GM18498 (cell line): ENCODE data around the gene RNF41.
"Not testable (repeated sequence)": the region's sequence is repeated elsewhere in the genome, so short reads cannot be mapped to it uniquely, and the experiment has no call there.

Experiments used
- ATAC-seq: cut with Tn5 transposase; IDR thresholded peaks from one replicate; pipeline ENCODE4 v1.9.1; 2021; ENCODE audit warnings: mild to moderate bottlenecking, moderate library complexity; ENCODE audit not compliant: unreplicated experiment

RNF41 gene

GRCh38 chr12:56213878-56214277, 7.8 kb downstream of the RNF41 start:
- no peak for ATAC-seq

GRCh38 chr12:56212361-56212760, 9.4 kb downstream of the RNF41 start:
- ATAC-seq, result no peak

GRCh38 chr12:56208006-56208405, 13.7 kb downstream of the RNF41 start:
- no peak for ATAC-seq

DNA sequence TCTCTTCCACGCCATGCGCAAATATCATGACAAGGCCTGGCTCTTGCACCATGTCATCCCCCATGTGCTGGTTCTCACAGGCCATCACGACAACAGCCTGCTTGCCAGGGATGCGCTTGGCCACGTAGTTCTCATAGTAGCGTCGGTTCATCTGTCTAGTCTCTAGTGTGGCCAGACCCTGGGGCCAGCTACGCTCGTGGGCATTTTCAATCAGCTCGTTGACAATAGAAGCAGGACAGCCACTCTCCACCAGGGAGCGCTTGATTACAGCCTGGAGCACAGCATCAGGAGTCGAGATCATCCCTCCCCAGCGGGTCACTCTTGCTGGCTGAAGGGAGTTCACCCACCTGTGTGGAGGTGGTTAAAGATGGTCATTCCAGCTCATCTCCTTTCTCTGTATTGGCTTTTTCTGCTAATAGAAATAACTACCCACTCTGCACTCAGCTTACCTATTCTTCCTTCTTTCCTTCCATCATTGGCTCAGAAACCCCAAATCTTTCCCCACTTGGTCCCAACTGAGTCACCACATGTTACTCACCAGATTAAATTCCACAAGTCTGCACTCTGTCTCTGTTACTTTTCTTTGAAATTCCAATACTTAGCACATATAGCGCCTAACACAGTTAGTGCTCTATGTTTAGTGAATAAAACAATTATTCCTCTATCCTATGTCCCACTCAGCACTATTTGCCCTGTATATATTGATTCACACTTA, 15.1 kb downstream of the RNF41 start:
- no peak for ATAC-seq

DNA sequence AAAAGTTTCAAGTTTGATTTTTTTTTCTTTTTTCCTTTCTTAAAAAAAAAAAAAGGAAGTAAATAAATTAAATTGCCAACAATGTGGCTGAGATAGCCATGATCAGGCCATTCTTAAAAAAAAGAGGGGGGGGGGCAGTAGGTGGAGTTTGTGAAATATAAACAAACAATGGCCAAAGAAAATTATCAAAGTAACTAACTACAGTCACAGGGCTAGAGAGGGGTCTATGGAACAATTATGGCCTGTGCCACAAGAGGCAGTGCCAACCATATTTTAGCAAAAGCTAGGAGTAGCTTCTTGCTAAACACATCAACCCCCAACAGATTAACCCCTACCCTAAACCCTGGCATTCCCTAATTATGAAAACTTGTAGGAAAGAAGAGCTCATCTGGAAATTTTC, 16.3 kb downstream of the RNF41 start:
- no peak for ATAC-seq

GRCh38 chr12:56204275-56204674, 17.4 kb downstream of the RNF41 start:
- no peak for ATAC-seq

DNA sequence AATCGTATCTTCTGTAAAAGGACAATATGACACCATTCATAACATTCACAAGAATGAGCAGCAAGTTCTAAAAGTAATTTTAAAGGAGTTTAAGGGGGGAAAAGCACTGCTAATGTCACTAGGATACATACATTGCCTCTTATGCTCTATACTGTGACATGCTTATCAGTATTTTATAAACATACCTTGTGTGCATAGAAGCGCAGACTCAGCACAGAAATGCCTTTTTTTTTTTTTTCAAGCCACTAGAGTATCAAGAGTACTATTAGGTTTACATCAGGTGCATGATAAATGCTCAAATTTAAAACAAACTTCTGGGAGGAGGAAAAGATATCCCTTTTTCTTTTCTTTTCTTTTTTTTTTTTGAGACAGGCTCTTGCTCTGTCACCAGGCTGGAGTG, 18.9 kb downstream of the RNF41 start:
- no peak for ATAC-seq

DNA sequence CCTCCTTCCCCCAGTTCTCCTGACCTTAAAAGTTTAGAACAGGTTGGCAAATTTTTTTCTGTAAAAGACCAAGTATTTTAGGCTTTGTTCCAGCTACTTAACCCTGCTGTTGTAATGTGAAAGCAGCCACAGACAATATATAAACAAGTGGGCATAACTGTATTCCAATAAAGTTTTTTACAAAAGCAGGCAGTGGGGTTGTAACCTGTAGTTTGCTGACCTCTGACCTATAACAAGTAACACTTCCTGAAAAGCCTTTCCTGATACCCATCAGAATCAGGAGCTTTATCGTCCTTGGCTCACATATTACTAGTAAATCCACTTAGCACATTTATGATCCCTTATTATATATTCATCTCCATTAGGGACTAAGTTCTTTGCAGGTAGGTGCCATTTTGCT, 19.4 kb downstream of the RNF41 start:
- no peak for ATAC-seq

GRCh38 chr12:56198836-56199235, 22.9 kb downstream of the RNF41 start:
- no peak for ATAC-seq

DNA sequence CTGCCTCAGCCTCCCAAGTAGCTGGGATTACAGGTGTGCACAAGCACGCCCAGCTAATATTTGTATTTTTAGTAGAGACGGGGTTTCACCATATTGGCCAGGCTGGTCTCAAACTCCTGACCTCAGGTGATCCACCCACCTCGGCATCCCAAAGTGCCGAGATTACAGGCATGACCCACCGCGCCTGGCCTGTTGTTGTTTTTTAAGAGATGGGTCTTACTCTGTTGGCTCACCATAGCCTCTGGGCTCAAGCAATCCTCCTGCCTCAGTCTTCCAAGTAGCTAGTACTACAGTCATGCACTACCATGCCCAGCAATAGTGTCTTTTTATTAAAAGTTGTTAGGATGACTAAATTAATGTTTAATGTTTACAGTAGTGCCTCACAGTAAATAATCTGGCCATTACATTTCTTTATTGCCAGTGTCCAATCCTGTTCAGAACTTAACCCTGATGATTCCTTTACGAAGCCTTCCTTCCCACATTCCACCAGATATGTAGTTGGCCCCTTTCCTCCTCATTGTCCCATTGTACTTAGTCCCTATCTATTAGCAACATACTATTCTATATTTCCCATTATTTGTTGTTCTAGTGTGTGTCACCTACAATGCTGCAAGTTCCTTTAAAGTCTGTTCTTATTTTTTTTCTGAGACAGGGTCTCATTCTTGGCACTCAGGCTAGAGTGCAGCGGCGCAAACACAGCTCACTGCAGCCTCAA, 23.6 kb downstream of the RNF41 start:
- ATAC-seq, result no peak

- not testable (repeated sequence) for ATAC-seq
Observed at GRCh38 chr12:56196818-56197550, 24.7 kb downstream of the RNF41 start.

DNA sequence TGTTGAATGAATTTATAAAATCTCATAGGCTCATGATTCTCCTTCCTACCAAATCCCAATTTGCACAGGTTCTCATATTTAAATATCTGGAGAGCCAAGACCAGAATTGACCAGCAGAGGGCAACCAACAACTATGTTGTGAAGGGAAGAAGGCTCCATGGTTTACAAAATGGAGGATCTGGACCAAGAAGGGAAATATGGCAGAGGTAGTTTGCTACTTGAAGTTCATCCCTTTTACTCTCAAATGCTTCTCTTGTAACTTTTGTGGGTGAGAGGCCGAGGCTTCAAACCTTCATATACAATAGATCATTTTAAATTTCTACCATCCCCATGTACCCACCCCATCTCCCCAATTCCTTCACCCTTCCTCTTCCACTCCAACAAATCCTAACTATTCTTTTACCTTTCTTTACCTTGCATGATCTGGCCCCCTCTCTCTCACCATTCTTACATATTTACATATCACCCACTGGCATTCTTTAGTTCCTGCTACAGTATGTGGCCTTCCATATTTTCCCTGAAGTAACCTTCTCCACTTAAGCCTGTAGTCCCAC, 28.6 kb downstream of the RNF41 start:
- ATAC-seq, result no peak

DNA sequence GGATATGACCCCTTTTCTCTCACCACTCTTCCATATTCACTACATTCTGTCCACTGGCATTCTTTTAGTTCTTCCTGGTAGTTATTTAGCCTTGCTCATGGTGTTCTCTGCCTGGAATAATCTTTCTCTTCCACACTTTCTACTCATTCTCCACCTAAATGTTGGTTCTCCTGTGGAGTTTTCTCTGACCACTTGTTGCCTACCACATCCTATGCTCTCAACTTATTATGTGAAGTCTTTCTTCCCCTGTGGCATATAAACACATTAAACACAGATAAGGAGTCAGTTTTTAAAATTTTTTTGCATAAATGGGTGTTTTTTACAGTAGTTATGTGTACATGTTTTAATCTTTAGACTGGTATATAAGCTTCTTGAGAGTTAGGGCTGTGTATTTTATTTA, 29.1 kb downstream of the RNF41 start:
- ATAC-seq, result no peak

DNA sequence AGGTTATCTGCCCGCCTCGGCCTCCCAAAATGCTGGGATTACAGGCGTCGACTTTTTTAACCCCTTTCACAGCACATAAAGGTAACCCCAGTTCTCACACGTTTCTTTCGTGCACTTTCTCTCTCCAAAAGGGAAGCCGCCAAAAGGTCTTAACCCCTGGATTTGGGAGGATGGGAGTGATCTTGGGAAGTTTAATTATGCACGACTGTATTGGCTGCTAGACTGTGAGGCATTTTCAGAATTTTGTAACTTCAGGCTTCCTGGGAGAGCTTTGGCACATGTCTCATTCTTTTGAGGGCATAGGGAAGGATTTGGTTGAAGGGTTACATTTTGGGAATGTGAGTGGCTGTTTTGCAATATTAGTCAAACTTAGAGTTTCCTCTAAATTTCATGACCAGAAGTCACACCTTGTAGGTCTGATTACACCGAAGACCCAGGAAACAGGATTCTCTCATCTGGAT, 31.0 kb downstream of the RNF41 start:
- no peak for ATAC-seq

DNA sequence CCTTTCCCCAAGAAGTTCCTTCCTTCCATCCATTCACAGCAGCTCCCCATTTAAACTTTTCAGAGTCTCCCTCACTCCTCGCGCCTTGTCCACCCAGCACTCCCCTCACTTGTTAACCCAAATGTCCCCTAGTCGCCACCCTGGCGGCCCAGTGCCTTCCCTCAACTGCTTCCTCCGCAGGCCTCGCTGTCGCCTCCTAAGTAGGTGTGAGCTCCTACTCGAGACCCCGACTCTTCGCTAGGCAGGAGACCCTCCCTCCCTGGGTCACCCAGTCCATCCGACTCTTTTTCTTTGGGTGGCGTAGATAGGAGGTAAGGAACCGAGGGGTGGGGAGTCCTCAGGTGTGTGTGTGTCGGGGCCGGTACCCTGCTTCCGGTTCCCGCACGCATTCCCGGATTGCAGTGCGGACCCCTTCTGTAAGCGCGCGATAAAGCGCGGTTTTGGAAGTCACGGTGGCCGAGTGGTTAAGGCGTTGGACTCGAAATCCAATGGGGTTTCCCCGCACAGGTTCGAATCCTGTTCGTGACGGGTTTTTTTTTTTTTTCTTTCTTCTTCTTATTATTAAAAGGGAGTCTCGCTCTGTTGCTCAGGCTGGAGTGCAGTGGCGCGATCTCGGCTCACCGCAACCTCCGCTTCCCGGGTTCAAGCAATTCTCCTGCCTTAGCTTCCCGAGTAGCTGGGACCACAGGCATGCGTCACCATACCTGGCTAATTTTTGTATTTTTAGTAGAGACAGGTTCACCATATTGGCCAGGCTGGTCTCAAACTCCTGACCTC, 31.6 kb downstream of the RNF41 start:
- ATAC-seq, result peak; percentile 31

GRCh38 chr12:56189099-56189917, 32.4 kb downstream of the RNF41 start, which contains the start of gene SMARCC2:
Gene SMARCC2, minus strand, starts transcription at chr12:56189483. Its CDS starts 22 bp downstream, at chr12:56189461.
- peak; percentile 77 for ATAC-seq

- no peak for ATAC-seq
Observed at GRCh38 chr12:56188778-56189098, 33.0 kb downstream of the RNF41 start.

- no peak for ATAC-seq
Observed at GRCh38 chr12:56188131-56188777, 33.5 kb downstream of the RNF41 start.

DNA sequence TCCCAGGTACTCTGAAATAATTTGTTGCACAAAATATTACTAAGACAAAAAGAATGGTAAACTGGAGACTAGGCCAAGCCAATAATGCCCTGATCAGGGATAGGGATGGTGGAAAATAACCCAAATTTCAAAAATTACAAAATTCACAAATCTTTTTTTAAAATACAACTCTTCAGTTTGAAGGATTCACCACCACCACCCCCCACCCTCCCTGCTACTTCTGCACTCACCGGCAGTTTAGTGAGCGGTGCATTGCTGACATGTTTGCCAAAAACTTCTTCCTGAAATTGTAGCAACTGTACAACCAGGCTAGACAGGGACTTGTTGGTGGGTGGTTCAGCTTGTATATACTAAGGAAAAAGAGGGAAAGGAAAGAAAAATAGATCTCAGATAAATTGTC, 34.8 kb downstream of the RNF41 start:
- no peak for ATAC-seq
